DMS79 (cell line): ENCODE results near the gene CTSF.
A peak's percentile ranks its signal among the peaks of the same experiment; 100 is the strongest.
"Not testable (repeated sequence)": the region's sequence is repeated elsewhere in the genome, so short reads cannot be mapped to it uniquely, and the experiment has no call there.

ENCODE experiments used
- DNase-seq: peaks from one replicate; lab custom pipeline; 2025; lab: John Stamatoyannopoulos, UW

CTSF gene

DNA sequence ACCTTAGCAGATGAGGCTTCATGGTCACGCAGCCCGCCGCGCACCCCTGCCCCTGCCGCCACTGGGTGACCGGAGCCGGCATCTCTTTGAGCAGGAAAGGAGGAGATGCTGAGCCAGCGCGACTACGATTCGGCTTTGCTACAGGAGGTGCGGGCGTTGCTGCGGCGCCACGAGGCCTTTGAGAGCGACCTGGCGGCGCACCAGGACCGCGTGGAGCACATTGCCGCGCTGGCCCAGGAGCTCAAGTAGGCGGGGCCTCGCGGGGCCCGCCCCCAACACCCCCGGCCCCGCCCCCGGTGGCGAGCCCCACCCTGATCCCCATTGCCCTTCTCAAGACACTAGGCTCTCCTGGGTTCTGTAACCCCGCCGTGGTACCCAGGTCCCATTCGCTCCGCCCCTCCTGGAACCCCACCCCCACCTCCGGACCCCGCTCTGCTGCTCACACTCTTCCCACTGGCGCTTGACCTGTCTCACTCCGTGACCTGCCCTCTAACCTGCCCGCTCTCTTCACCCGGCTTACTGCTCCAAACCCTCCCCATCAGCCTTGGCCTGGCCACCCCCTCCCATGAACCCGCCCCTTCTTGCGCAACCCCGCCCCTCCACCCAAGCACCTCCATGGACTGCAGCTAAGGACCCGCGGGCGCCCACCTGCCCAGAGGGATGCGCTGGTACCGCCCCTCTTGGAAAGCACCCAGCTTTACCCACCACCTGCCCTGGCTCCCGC lies 9.1 kb downstream of the CTSF start:
- no peak for DNase-seq

DNA sequence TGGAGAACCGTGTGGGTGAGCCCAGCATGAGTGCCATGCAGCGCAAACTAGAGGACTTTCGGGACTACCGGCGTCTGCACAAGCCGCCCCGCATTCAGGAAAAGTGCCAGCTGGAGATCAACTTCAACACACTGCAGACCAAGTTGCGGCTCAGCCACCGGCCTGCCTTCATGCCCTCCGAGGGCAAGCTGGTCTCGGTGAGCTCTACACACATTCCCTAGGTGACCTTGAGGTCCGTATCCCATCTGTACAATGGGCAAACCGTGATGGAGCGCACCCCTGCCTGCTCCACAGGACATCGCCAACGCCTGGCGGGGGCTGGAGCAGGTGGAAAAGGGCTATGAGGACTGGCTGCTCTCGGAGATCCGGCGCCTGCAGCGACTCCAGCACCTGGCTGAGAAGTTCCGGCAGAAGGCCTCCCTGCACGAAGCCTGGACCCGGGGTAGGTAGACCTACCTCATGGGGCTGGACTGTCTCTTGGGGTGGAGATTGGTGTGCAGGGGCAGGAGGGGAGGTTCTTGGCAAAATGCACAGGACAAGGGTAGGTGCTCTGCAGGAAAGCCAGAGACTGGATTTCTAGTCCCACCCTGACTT lies 10.6 kb downstream of the CTSF start:
- no peak for DNase-seq

DNA sequence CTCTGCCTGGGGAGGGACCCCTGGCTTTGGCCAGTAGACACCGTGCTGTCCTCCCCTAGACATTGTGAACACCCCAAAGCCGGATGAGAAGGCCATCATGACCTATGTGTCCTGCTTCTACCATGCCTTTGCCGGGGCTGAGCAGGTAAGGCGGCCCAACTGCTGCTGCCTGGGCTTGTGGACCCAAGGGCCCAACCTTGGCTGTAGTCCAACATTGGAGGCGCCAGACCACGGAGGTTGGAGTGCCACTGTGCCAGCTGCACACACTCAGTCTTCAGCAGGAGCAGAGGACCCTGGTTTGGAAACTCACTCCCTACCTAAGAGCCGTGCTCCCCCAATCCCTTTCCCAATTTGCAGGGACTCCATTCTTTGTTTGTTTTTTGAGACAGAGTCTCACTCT lies 12.3 kb downstream of the CTSF start:
- DNase-seq, result peak; percentile 59

DNA sequence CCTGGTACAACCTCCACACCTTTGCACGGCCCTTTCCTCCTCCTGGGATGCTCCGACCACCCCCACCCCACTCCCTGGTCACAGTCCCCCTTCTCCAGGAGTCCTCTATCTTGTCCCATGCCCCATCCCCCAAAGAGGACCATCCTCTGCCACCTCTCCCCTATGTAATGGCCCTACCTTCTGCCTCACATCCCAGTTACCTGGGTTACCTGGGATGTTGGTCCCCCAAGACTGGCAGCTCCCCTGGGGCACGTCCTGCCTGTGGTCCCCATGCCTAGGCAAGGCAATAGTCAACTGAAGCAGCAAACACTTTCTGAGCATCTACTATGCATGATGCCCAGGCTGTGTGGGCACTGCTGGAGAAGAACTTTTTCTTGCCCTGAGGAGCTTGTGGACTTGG lies 13.0 kb downstream of the CTSF start:
- DNase-seq, result no peak

DNA sequence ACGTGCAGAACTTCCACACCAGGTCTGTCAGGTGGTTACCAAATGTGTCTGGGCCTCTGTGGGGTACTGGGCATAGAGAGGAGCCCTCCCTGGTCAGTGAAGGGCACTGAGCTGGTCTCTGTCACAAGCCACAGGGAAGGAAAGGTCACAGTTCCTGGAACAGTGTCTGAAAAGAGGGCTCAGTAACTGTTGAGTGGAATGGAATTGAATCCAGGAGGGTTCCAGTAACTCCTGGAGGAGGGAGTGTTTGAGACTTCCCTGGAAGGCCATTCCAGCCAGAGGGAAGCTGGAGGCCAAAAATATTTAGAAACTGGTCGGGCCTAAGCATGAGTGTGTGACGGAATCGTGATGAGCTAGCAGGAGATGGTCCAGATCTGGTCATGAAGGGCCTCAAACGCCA lies 13.8 kb downstream of the CTSF start:
- no peak for DNase-seq

DNA sequence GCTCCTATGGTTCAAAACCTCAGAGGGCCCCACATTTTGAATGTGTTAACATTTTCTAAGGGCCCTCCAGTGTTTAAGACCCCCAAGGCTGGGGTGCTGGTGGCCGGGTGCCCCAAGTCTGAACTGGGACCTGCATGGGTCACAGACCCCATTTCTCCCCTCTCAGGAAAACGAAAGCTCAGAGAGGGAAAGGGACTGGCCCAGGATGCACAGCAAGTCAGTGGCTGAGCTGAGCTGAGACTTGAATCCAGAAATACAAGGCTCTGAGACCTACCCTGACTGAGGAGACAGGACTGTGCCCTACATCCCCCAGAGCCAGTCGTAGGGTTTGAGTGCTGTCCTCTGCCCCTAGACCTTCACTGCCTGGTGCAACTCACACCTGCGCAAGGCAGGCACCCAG lies 17.5 kb downstream of the CTSF start:
- DNase-seq, result no peak

DNA sequence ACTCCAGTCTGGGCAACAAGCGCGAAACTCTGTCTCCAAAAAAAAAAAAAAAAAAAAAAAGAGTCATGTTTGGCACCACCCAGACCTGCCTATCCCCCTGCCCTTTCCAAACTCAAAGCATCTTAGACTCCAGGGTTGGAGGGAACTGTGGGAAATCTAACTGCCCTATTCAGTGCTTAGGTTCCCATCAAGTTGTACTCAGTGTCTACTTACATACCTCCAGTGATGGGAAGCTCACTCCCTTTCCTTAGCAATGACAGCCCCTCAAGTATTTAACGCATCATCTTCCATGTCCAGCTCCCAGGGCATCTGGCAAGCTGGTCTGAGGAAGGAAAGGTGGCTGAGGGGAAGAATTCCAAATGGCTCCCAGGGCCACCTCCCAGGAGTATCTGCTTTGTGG lies 18.7 kb downstream of the CTSF start:
- DNase-seq, result no peak

DNA sequence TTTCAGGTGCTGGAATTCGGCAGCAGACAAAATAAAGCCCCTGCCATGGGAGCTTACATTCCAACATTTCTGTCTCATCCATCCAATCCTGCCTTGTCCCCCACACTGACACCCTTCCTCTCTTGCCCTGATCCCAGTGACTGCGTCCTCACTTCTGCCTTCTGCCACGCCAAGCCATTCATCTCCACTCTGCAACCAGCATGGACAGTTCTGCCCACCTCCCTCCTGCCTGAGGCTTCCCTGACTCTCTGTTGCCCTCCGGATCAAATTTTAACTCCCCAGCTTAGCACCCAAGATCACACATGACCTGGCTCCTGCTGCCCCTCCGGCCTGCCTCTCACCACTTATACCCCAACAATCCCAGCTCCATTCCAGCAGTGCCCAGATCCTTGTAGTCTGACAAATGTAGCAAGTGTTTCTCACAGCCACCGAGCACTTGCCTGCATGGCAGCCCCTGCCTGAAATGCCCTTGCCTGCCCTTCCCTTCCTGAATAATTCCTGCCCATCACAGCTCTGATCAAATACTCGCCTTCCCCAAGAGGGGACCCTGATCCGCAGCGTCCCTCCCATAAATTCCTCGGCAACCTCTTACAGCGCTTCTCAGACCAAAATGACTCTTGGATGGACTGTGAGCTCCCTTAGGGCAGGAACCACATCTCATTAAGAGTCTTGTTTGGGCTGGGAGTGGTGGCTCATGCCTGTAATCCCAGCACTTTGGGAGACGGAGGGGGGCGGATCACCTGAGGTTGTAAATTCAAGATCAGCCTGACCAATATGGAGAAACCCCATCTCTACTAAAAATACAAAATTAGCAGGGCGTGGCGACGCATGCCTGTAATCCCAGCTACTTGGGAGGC lies 19.4 kb downstream of the CTSF start:
- no peak for DNase-seq

DNA sequence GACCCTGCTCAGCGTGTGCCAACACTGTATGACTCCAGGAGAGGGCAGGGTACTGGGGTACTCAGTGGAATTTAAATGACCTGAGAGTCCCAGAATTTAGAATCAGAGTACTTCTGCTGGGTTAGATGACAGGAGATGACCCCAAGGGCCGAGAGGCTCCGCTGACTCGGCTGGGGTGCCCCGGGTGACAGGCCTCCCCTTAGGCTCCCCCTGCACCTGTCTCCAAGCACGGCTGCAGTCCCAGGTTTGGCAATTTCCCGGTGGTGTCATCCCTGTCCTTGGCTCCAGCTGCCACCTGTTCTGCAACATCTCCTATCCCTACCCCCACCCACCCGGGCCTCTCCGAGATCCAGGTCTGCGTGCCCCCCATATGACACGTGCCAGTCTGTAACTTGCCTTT lies 20.4 kb downstream of the CTSF start:
- DNase-seq, result no peak

DNA sequence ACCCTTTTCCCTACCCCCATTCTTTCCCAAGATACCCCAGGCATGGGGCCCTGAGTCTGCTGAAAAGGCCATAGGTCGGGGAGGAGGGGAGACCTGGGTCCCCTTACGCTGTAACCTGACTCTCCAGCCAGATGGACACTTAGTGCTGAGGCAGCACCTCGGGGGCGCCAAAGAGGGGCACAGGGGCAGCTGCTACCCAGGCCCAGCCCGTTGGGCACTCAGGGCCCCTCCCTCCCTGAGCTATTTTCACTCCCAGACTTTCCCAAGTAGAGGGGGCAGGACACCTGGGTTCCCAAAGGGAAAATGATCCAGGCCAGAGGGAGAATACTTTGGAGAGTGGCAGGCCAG lies 20.8 kb downstream of the CTSF start:
- DNase-seq, result no peak

DNA sequence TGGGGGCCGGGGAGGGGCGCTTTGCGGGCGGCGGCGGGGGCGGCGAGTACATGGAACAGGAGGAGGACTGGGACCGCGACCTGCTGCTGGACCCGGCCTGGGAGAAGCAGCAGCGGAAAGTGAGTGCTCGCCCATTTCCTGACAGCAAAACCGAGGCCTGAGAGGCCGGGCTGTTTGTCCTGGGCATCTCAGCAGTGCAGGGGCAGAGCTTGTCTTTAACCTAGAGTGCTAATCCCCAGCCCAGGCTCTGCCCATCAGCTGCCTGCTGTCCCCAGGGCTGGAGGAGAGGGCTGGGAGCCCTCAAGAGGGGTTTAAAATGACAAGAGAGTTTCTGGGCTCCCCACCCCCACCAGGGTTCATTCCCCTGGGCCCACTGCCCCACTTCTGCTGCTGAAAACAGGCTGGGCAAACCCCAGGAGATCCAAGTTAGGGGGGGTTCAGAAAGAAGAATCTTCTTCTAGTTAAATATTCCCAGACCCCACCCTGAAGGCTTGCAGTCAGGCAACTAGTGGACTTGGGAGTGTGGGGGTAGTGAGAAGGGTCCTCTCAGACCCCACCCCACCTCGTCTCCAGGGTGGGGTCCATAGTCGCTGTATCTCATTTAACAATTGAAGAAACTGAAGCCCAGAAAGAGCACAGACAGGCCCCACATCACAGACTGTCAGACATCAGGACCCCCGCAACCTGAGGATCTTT lies 21.3 kb downstream of the CTSF start:
- DNase-seq, result no peak

DNA sequence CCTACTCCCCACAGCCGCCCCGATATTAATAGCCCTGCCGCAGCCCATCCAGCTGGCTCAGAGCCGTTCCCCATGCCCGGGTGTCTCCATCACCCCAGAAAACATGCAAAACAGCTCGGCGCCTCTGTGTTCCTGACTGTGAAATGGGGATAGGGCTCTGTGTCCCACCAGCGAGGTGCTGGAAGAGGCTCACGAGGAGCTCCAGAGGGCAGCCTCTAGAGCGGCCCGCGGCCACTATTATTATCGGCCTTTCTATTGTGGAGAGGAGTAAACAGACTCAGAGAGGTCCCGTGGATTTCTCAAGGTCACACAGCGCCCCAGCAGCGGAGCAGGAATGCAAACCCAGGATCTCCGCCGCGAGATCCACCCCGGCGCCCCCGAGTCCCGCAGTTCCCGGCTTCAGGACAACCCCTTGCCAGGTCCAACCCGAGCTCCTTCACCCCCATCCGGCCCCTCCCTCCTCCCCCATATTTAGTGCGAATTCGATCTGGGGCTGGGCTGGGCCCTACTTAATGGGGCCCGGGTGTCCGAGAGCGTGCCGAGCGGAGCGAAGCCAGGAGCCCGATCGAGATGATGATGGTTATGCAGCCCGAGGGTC lies 21.9 kb downstream of the CTSF start, which contains the start of gene ACTN3:
Gene ACTN3 (plus strand): TSS at position 536 of the 598 bp plus-strand sequence. CDS start 35 bp downstream, at position 571.
- no peak for DNase-seq

DNA sequence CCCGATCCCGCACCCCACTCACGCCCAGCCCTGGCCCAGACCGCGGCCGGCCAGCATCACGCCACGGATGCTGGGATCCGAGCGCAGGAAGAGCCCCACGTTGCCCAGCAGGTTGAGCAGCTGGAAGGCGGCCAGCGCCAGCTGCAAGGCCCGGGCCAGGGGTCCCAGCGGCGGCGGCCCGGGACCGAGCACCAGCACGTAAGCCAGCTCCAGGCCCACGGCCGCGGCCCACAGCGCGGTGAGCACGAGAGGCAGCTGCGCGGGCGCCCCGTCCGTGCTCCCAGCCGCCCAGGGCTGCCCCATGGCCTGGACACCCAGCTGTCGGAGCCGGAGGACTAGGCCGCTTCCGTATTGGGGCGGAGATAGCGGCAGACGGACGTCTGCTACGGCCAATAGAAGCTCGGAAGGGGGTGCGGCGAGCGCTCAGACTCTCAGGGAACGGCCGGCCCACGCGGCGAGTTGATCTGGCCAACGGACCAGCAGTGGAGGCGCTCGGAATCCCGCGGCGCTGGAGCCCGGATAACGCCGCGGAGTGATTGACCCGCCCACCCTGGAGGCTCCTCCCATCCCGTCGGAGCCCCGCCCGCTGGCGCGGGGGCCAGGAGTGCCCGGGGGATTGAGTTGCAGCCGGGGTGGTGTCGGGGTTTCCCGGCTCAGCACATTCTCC lies 22.6 kb downstream of the CTSF start, which contains the start of gene ZDHHC24:
Gene ZDHHC24 (minus strand): TSS at position 348 of the 667 bp plus-strand sequence. CDS start 45 bp downstream, at position 303.
- DNase-seq, result peak; percentile 83

DNA sequence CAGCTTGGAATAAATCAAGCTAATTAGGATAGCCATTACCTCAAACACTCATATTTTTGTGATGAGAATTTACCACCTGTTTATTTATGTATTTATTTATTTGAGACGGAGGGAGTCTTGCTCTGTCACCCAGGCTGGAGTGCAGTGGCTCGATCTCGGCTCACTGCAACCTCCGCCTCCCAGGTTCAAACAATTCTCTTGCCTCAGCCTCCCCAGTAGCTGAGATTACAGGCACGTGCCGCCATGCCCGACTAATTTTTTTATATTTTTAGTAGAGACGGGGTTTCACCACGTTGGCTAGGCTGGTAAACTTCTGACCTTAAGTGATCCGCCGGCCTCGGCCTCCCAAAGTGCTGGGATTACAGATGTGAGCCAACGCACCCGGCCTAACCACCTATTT lies 23.5 kb downstream of the CTSF start:
- not testable (repeated sequence) for DNase-seq

DNA sequence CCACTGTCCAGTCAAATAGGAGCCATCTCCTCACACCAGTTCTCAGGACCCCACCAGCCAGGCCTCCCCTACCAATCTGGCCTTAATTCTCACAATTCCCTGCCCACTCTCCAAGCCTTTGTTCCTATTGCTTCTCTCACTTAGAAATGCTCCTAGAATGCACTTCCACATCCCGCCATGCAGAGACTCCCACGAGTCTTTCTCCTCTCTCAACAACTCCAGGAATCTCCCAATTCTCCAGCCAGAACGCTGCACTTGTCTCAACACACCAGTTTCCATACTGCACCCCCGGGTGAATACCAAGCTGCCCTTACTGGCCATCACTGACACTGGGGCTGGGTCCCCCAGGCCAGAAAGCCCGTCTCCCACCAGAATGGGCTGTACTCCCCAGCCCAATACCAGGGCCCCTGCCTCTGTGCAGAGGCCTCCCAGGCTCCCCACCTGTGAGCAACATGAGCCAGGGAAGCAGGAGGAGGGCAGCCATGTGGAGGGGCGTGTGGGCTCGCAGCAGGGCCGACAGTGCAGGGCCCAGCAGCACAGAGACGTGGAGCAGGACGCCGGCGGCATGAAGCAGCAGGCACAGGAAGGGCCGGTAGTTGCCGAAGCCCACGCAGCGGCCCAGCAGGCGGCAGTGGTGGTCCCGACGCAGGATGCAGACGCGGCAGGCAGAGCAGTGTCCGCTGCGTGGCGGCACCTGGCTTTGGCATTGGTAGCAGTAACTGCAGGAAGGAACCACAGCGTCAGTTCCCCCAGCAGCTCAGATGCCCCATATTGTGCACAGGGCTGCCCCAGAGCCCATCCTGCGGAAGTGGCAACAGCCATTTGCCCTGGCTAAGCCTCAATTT lies 24.9 kb downstream of the CTSF start:
- DNase-seq, result no peak

DNA sequence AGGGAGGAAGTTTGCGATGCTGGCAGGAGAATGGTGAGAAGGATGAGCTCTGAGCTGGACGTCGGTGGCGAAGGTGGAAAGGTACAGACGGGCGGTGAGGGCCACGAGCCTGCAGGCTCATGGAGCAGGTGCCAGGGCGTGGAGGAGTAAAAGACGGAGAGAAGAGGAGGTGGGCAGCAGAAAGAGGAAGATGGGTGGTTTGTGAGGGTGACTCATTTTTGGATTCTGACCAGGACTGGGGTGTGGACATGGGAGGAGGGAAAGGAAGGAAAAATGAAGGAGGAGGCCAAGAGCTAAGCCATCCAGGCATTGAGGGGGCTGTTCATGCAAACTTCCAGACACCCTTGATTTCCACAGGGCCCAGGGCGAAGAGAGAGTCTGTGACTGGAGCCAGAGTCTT lies 26.0 kb downstream of the CTSF start:
- no peak for DNase-seq

DNA sequence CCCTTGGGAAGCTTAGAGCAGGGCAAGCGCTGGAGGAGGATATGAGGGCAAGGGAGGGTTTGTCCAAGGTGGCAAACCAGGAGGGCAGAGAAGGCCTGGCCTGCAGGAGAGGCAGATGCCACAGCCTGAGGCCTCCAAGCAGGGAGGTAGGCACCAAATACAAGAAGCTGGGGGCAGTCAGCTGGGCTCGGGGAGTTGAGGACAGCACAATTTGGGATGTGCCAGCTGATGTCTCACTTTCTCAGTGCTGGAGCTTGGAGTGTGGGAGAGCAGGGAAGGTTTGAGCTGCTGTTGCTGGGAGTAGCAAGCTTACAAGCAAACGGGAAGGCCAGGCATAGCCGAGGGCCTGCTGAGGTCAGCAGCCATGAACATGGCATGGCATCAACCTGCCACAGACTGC lies 26.5 kb downstream of the CTSF start:
- DNase-seq, result no peak

DNA sequence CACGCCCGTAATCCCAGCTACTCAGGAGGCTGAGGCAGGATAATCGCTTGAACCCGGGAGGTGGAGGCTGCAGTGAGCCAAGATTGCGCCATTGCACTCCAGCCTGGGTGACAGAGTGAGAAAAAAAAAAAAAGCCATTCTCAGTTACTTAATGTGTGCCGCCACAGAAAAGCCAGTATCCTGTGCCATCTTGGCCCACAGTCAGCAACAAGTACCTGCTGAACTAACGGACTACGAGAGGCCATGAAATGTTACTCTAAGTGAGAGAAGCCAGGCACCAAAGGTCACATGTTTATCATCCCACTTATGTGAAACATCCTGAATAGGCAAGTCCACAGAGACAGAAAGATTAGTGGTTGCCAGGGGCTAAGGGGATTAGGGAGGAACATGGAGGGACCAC lies 27.8 kb downstream of the CTSF start:
- not testable (repeated sequence) for DNase-seq

DNA sequence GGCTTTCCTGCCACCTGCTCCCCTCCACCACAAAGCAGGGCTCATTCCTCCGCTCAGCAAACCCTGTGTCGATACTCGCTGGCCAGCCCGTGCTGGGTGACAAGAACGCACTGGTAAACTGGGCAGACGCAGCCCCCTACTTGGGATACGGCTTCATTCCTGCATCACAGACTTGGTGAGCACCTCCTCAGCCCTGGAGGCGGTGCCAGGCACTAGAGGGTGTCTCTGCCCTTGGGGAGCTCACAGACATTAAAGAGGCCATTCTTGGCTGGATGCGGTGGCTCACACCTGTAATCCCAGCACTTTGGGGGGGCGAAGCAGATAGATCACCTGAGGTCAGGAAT lies 28.6 kb downstream of the CTSF start:
- DNase-seq, result no peak

DNA sequence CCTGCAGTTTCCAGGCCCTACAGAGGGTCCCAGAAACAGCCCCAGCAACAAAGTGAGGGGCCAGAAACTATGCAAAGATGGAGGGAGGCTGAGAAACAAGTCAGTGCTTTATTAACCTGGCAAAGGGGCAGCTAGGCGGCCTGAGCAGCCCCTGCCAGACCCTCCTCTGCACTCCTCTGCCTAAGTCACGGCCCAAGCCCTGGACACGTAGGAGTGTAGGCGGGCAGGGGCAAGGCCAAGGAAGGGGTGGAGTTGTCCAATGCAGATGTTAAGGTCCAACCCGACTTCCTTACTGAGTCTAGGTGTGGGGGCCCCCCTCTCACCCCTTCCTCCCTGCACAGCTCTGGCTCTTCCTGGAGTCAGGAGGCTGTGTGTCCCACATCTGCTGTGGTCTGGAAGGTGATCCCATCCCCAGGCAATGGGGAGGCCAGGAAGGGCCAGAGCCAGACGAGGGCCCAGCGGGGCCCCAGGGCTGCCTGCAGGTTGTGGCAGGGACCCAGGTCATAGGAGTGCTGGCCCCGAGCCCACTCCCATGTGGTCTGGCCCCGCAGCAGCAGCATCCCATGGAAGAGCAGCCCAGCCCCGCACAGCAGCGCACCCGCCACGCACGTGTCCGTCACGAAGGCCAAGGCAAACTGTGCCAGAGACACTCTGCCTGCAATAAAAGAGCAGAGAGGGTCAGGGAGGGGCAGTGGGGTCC lies 29.1 kb downstream of the CTSF start:
- no peak for DNase-seq
